GM12864 (cell line): Measurements from ENCODE around the gene NPHP1.
"Not testable (repeated sequence)": the region's sequence is repeated elsewhere in the genome, so short reads cannot be mapped to it uniquely, and the experiment has no call there.

Experiments used
- DNase-seq: peaks from one replicate; pipeline ENCODE4 v3.0.0-alpha.2; 2011; ENCODE audit warnings: low read depth
- H3K4me3 ChIP-seq: 2 replicates; pipeline ENCODE4 v1.5.1; 2011; ENCODE audit warnings: mild to moderate bottlenecking, low read depth, low read length, control low read depth
- CTCF ChIP-seq: IDR thresholded peaks from 2 replicates; pipeline ENCODE4 v1.5.1; 2011; ENCODE audit warnings: low read depth, mild to moderate bottlenecking, moderate library complexity, low read length, control low read depth, inconsistent platforms; ENCODE audit errors: missing control alignments

Gene NPHP1

GRCh38 chr2:110115291-110116032 is 89.4 kb downstream of the NPHP1 start, which contains the start of gene MALL:
TSS of gene MALL (minus strand) at chr2:110115822. CDS start at chr2:110115792, 30 bp downstream.
- no peak for DNase-seq
- H3K4me3 ChIP-seq, result no peak within 1 kb of the TSS
- no peak for TF ChIP-seq CTCF

DNA sequence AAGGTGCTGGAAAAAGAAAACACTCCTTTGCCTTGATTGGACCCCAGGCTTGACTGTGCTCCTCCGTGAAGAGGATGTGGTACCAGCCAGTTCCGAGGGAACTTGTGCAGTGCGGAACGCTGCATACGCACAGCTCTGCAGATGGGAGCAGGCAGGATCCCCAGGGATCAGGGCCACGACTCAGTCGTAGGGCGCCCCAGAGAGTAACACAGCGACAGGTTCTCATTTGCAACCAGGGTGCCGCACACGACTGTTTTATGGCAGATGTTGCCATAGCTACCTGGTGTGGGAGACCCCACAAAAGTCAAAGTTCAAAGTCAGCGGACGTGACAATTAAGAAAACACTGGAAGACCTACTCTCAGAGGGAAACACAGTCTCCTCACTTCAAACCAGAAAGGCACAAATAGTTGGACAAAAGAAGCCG is 90.0 kb downstream of the NPHP1 start:
- no peak for DNase-seq
- no peak overlapping the region for H3K4me3 ChIP-seq
- no peak for TF ChIP-seq CTCF

GRCh38 chr2:110113961-110114591 is 90.7 kb downstream of the NPHP1 start:
- H3K4me3 ChIP-seq, result no peak overlapping the region
- no peak for DNase-seq
- no peak for TF ChIP-seq CTCF

GRCh38 chr2:110108291-110108690 is 96.5 kb downstream of the NPHP1 start:
- not testable (repeated sequence) for DNase-seq, H3K4me3 ChIP-seq

- no peak overlapping the region for H3K4me3 ChIP-seq
- TF ChIP-seq CTCF, result no peak
- no peak for DNase-seq
These were observed 97.4 kb downstream of the NPHP1 start for GRCh38 chr2:110107092-110108079.

DNA sequence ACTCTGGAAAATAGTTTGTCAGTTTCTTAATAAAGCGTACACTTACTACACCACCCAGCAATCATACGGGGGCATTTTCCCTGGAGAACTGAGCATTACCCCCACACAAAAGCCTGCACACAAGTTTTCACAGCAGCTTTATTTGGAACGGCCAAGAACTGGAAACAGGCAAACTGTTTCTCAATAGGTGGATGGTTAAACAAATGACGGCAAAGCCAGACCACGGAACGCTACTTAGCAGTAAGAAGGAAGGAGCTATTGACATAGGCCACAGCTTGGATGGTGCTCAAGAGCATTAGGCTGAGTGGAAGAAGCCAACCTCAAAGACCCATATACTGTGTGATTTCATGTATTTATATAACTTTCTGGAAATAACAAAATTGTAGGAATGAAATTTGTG is 98.2 kb downstream of the NPHP1 start:
- TF ChIP-seq CTCF, result no peak
- H3K4me3 ChIP-seq, result no peak overlapping the region
- DNase-seq, result no peak
